Measurements from ENCODE around the gene MVP. TPM values are rescaled to one million over a fixed set of nuclear protein-coding genes. Genes with fewer than 3 reads are reported as not detected.
"Not testable (repeated sequence)": the region's sequence is repeated elsewhere in the genome, so short reads cannot be mapped to it uniquely, and the experiment has no call there.

The MVP gene
- polyA plus RNA-seq, 1 donor from 2014 or later, result 90.3 TPM

DNA sequence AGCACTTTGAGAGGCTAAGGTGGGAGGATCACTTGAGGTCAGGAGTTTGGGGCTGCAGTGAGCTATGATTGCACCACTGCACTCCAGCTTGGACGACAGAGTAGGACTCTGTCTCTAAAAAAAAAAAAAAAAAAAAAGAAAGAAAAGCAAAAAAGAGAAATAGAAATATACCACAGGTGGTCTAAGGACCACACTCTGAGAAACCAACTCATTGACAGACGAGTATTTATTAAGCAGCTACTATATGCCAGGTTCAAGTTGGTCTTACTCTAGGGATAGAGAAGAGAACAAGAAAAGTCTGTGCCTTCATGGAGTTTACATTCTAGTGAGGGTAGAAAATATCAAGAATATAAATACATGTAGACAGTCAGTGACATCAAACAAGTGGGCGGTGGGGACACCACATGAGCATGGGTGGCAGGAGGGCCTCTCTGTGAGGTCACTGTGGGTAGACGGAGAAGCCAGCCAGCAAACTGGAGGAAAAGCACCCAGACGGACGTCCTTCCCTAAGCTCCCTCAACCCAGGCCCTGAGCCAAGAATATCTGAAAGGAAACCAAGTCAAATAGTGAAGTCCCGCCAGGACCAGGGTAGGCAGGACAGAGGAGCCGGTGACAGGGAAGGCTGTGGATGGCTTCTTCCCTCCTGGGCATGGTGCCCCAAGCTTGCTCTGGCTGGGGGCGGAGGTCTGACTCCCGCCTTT is 38.0 kb downstream of the MVP start:
- Mint-ChIP-seq H3K9me3 (no peaks in the 10 kb centered on the region), H3K36me3 (peaks cover 7% of the 10 kb centered on the region), H3K4me1 (peaks cover 7 to 11% (median 10%) of the 10 kb centered on the region in 3 donors), H3K4me3 (peak overlapping the region in 1 of 4 donors; percentile 56), H3K27me3 (no peaks in the 10 kb centered on the region), H3K27ac (no peak overlapping the region)

DNA sequence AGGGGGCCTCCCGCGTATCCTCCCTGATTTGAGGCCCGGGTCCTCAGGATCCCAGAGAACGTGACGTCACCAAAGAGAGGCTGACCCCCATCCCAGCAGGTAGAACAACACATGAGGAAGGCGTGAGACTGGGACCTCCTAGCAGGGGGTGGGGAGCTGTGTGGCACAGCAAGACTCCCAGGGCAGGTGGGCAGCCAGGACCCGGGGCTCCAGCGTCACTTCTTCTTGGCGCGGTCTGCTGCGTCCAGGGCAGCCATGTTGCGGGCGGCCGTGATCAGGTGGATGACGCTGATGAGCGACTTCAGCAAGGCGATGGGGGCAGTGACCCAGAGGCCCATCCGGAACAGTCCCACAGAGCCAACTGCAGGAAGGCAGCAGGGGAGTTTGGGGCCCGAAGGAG is 38.7 kb downstream of the MVP start:
- Mint-ChIP-seq H3K9me3 (no peaks in the 10 kb centered on the region), H3K4me1 (peaks cover 9 to 13% (median 12%) of the 10 kb centered on the region in 3 donors), H3K36me3 (peaks cover 7% of the 10 kb centered on the region), H3K4me3 (peak overlapping the region in 2 of 4 donors; percentile 10 to 43), H3K27ac (no peak overlapping the region), H3K27me3 (no peaks in the 10 kb centered on the region)

DNA sequence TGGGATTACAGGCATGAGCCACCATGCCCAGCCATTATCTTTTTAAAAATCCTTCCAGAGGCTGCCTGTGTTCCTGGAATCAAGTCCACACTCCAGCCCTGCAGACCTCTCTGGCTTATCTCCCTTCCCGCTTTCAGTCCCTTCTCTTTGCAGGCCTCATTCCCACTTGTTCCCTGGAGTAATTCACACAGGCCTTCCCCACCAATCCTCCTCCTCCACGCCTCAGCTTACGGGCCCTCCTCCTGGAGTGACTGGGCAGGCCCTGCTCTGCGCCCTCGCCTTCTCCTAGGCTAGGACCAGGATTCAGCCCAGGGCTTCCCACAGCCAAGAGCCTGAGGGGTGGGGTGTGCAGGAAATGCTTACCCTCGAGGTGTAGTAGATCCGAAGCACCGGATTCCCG is 40.0 kb downstream of the MVP start:
- no peak overlapping the region for H3K27ac Mint-ChIP-seq
- peaks cover under 1% of the 10 kb centered on the region for H3K27me3 Mint-ChIP-seq
- H3K4me1 Mint-ChIP-seq, result peaks cover 9 to 13% (median 12%) of the 10 kb centered on the region in 3 donors
- no peaks in the 10 kb centered on the region for H3K9me3 Mint-ChIP-seq
- peaks cover 7% of the 10 kb centered on the region for H3K36me3 Mint-ChIP-seq
- peak overlapping the region in 1 of 4 donors; percentile 84 for H3K4me3 Mint-ChIP-seq

DNA sequence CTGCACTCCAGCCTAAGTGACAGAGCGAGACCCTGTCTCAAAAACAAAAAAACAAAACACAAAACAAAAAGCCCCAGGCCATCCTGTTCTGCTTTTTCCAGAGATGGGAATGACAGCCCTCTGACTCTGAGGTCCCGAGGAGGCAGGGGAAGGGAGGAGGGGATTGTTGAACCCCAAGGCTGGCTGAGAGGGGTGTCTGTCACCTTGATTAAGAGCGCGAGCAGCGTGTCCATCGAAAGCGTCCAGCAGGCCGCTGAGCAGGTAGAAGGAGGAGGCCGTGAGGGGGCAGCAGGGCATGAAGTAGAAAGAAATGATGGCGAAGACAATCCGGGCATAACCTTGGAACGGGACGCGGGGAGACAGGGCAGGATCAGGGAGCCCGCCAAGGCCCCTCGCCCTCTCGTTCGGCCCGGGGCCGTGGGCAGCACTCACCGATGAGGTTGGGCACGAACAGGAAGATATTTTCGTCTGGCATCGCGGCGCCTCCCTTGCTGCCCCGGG is 42.2 kb downstream of the MVP start:
- peaks cover 3% of the 10 kb centered on the region for H3K27me3 Mint-ChIP-seq
- peaks cover 3% of the 10 kb centered on the region for H3K36me3 Mint-ChIP-seq
- peaks cover 9 to 13% (median 12%) of the 10 kb centered on the region in 3 donors for H3K4me1 Mint-ChIP-seq
- H3K27ac Mint-ChIP-seq, result peak overlapping the region in 2 of 3 donors; percentile 23 to 100
- H3K9me3 Mint-ChIP-seq, result no peaks in the 10 kb centered on the region
- peak overlapping the region; percentile 84 to 98 (median 96) for H3K4me3 Mint-ChIP-seq

DNA sequence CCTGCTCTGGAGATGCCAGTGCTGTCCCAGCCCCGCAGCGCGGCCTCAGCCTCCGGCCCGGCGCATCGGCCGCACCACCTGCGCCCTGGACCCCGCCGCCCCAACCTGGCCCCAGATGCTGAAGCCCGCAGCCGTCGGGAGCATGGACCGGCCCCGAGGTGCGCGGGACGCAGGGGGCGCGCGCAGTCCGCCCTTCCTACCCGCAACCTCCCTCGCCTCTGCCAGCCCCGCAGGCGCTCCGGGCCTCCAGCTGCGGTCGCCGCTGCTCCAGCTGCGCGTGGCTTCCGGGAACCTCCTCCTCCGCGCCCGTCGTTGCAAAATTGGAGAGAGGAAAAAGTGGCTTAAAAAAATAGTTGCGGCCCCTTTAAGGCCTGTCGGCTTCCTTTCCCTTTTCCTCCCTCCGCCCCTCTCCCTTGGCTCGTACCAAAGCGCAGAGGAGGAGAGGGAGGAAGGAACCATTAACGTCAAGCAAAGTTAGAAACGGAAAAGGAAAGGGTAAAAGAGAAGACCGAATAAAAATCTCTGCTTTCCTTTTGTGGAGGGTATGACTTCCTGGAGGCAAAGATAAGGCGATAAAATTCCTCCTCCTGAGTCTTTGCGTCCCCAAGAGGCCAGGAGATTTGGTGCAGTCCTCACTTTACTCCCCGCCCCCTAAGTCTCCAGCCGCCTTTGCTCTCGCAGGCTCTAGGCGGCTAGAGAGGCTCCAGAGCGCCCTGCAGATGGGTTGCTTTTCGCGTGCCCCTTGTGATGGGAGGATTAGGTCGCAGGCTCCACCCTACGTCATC is 42.8 kb downstream of the MVP start, which contains the start of gene CDIPT:
CDIPT (minus strand) TSS at position 343 of the 785 bp plus-strand sequence. CDS start 369 bp downstream, outside the sequence.
- Mint-ChIP-seq H3K27me3 (peaks cover 3% of the 10 kb centered on the region), H3K36me3 (peaks cover 3% of the 10 kb centered on the region), H3K4me3 (peak within 1 kb of the TSS; percentile 84 to 98 (median 96)), H3K4me1 (peaks cover 9 to 13% (median 12%) of the 10 kb centered on the region in 3 donors), H3K9me3 (no peaks in the 10 kb centered on the region), H3K27ac (peak within 1 kb of the TSS; percentile 85 to 100 (median 98))

DNA sequence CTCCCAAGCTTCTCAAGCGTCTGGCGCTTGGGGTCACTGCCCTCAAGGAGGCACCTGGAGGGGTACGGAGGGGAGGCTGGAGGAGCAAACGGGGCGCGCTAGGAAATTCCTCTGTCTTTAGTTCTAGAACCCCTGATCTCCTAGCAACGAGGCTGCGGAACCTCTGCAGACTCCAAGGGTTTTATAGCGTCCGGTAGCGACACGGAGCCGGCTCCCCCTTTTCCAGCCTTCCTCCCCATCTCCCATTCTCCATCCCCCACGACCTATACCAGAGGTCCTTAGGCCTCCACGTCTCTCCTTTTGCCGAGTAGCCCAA is 43.4 kb downstream of the MVP start:
- H3K27ac Mint-ChIP-seq, result peak overlapping the region; percentile 85 to 100 (median 98)
- no peaks in the 10 kb centered on the region for H3K9me3 Mint-ChIP-seq
- peaks cover 6 to 13% (median 12%) of the 10 kb centered on the region in 3 donors for H3K4me1 Mint-ChIP-seq
- H3K27me3 Mint-ChIP-seq, result peaks cover 3% of the 10 kb centered on the region
- no peaks in the 10 kb centered on the region for H3K36me3 Mint-ChIP-seq
- H3K4me3 Mint-ChIP-seq, result peak overlapping the region in 3 of 4 donors; percentile 84 to 98 (median 97)

DNA sequence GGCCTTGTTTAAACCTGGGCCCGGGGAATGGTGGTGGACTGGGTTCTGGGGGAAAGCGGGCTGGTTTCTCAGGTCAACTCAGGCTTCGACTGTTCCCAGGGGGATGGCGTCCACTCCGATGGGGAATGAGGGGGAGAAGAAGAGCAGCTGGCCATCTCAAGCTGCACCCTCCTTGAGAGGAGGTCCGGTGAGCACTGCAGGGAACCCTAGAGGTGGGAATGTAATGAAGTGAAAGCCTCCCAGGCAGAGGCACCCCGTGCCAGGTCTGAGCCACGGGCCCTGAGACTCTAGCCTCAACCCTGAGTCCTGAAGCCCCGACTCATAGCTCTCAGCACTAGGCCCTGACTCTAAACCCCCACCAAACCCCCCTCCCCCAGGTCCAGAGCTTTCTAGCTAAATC is 43.9 kb downstream of the MVP start:
- Mint-ChIP-seq H3K27me3 (peaks cover 4% of the 10 kb centered on the region), H3K4me1 (peaks cover 6 to 13% (median 12%) of the 10 kb centered on the region in 3 donors), H3K27ac (no peak overlapping the region), H3K9me3 (no peaks in the 10 kb centered on the region), H3K36me3 (no peaks in the 10 kb centered on the region), H3K4me3 (no peak overlapping the region)

DNA sequence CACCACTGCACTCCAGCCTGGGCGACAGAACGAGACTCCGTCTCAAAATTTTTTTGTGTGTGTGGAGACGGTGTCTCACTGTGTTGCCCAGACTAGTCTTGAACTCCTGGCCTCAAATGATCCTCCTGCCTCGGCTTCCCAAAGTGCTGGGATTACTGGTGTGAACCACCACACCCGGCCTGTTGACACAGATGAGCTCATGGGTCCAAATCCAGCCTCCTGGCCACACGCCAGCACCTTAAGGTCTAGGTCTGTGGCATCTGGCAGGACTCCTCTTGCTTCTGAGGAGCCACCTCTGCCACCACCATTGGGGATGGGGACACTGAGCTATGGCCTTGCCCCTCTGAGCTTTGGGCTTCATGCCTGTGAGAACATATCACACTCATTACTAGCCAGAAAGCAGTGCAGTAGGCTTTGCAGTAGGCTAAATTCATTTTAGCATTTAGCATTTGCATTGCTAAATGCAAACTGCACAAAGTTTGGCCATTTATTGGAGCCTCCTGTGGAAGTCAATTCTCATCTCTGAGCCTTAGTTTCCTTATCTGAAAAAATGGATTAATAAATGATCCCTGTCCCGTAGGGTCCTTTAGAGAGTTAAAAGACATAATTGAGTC is 48.2 kb downstream of the MVP start:
- Mint-ChIP-seq H3K27ac (peak overlapping the region in 1 of 3 donors; percentile 10), H3K4me3 (no peak overlapping the region), H3K9me3 (peaks cover 0 to 1% (median 0%) of the 10 kb centered on the region in 3 donors), H3K36me3 (no peaks in the 10 kb centered on the region), H3K27me3 (peaks cover 4% of the 10 kb centered on the region), H3K4me1 (peaks cover under 1 to 2% (median under 1%) of the 10 kb centered on the region in 3 donors)

DNA sequence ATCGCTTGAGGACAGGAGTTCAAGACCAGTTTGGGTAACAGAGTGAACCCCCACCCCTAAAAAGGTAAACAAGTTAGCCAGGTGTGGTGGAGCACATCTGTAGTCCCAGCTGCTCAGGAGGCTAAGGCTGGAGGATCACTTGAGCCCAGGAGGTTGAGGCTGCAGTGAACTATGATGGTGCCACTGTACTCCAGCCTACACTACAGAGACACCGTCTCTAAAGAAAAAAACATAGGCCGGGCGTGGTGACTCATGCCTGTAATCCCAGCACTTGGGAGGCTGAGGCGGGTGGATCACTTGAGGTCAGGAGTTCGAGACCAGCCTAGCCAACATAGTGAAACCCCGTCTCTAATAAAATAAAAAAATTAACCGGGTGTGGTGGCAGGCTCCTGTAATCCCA is 48.8 kb downstream of the MVP start:
- H3K4me1 Mint-ChIP-seq, H3K4me3 Mint-ChIP-seq, H3K9me3 Mint-ChIP-seq, H3K27me3 Mint-ChIP-seq, H3K36me3 Mint-ChIP-seq: not testable (repeated sequence)
- H3K27ac Mint-ChIP-seq, result peak overlapping the region in 1 of 3 donors; percentile 10

DNA sequence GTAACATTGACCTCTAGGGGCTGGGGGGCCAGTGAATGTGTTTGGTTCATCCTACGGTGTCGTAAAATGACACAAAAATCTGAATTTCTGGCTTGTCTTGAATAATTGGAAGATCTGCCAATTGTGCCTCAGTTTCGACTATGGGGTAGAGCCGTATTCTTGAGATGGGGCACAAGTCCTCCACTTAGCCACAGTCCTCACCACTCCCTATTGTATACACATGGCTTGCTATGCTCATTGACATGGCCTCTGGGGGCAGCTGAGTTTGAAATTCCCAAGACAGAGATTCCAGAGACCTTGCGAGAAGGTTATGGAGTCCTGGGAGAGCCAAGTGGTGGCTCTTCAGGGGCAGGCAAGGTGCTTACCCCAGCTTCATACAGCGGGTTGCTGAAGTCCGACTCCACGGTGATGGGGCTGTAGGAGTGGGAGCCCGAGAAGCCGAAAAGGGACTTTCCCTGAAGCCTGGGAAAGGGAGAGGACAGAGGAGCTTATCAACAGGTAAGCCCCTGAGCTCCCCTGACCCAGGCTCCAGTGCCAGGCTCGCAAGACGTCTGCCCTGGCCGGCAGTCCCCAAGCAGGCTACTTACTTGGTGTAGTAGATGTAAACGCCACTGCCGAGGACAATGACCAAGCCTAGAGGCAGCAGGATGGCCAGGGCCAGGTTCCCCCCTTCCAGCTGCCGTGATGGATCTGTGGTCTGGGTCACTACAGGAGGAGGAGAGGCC is 51.7 kb downstream of the MVP start:
- Mint-ChIP-seq H3K9me3 (peaks cover 0 to 1% (median 0%) of the 10 kb centered on the region in 3 donors), H3K4me1 (peaks cover 0 to 8% (median 4%) of the 10 kb centered on the region in 3 donors), H3K4me3 (no peak overlapping the region), H3K27me3 (peaks cover 12% of the 10 kb centered on the region), H3K36me3 (no peaks in the 10 kb centered on the region), H3K27ac (no peak overlapping the region)

DNA sequence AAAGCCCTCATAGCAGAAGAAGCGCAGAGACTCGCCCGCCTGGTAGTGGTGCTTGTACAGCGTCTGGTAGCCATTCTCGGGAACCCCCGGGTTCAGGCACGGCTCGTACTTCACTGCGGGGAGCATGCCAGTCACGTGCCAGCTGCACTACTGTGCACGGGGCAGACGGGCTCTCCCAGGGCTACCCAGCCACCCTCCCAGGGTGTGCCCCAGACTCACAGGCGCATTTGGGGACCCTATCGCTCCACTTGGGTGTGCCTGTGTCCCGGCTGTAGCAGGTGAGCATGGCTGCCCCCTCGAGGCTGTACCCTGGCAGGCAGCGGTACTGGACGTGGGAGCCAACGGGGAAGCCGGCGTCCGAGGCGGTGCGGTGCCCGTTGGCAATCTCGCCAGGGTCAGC is 53.1 kb downstream of the MVP start:
- H3K36me3 Mint-ChIP-seq, result no peaks in the 10 kb centered on the region
- H3K27me3 Mint-ChIP-seq, result peaks cover 23% of the 10 kb centered on the region
- no peak overlapping the region for H3K27ac Mint-ChIP-seq
- H3K9me3 Mint-ChIP-seq, result peaks cover 0 to 1% (median 0%) of the 10 kb centered on the region in 3 donors
- no peak overlapping the region for H3K4me3 Mint-ChIP-seq
- peaks cover 0 to 14% (median 9%) of the 10 kb centered on the region in 3 donors for H3K4me1 Mint-ChIP-seq

DNA sequence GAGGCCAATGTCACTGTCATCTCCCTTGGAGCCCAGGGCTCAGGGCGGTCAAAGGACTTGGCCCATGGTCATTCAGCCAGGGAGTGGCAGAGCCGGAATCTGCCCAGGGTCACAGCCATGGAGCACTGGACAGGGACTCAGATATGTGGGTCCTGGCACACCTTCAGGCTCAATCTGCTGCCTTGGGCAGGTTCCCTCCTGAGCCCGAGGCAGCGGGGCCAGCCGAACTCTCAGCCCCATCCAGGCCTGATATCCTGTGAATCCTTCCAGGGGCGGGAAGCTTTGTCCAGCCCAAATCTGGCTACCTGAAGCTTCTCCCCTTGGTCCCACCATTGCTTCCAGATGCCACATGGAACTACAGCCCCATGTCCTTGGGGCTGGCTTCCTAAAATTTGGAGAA is 54.9 kb downstream of the MVP start:
- peaks cover 0 to 1% (median 0%) of the 10 kb centered on the region in 3 donors for H3K9me3 Mint-ChIP-seq
- H3K36me3 Mint-ChIP-seq, result no peaks in the 10 kb centered on the region
- H3K4me1 Mint-ChIP-seq, result peaks cover 0 to 14% (median 9%) of the 10 kb centered on the region in 3 donors
- H3K27ac Mint-ChIP-seq, result no peak overlapping the region
- no peak overlapping the region for H3K4me3 Mint-ChIP-seq
- H3K27me3 Mint-ChIP-seq, result peaks cover 31% of the 10 kb centered on the region

DNA sequence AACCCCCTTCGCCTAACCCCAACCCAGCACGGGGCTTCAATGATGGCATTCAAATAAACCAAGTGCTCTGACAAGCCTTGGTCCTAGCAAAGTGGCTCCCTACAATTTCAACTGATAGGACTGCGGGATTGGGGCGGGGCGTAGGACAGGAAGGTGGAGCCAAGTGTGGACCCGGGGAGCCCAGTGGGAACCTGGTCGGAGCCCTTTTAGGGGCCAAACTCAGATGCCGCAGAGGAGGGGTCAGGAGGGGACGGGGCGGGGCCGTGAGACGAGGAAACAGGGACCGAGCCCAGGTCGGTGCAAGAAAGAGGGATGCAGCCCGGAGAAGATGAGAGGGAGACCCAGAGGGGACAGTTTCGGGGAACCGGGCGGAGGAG is 55.9 kb downstream of the MVP start:
- Mint-ChIP-seq H3K27me3 (peaks cover 31% of the 10 kb centered on the region), H3K36me3 (no peaks in the 10 kb centered on the region), H3K9me3 (peaks cover 0 to 1% (median 0%) of the 10 kb centered on the region in 3 donors), H3K4me3 (peak overlapping the region in 3 of 4 donors; percentile 41 to 84 (median 63)), H3K27ac (peak overlapping the region in 1 of 3 donors; percentile 46), H3K4me1 (peaks cover 0 to 14% (median 9%) of the 10 kb centered on the region in 3 donors)

DNA sequence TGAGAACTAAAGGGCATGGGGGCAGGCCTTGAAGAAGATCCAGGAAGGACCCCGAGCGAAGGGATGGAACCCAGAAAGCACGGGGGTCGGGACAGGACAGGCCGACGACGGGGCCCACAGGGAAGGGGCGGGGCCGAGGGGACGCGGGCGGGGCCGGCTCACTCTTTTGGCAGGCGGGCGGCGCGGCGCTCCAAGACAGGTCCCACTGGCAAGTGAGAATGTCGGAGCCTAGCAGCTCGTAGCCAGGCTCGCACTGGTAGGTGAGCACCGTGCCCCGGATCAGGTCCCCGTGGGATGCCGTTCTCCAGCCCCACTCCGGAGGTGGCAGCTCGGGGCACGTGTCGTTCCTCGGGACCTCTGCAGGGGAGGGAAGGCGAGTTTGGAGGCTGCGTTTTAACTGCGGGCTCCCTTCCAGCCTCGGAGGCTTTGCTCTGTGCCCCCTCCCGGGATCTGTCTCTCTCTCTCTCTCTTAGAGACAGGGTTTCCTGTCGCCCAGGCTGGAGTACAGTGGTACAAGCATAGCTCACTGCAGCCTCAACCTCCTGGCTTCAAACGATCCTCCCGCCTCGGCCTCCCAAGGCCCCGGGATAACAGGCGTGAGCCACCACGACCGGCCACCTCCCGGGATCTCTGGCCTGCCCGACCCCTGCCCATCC is 56.5 kb downstream of the MVP start:
- Mint-ChIP-seq H3K9me3 (no peaks in the 10 kb centered on the region), H3K27me3 (peaks cover 31% of the 10 kb centered on the region), H3K27ac (no peak overlapping the region), H3K4me3 (peak overlapping the region in 3 of 4 donors; percentile 41 to 95 (median 63)), H3K36me3 (no peaks in the 10 kb centered on the region), H3K4me1 (peaks cover 0 to 14% (median 8%) of the 10 kb centered on the region in 3 donors)

All from IgD-negative memory B cell (primary cell).